Stimulated activated CD4-positive, alpha-beta T cell treated with anti-CD3 and anti-CD28 coated beads, Interleukin-15, amount 100 ng/mL, for 24 hours (primary cell): ENCODE data around the gene DCTN3.

Source experiments
- DNase-seq: peaks from one replicate; pipeline ENCODE4 v3.0.0-alpha.2; 2020

Gene DCTN3

DNA sequence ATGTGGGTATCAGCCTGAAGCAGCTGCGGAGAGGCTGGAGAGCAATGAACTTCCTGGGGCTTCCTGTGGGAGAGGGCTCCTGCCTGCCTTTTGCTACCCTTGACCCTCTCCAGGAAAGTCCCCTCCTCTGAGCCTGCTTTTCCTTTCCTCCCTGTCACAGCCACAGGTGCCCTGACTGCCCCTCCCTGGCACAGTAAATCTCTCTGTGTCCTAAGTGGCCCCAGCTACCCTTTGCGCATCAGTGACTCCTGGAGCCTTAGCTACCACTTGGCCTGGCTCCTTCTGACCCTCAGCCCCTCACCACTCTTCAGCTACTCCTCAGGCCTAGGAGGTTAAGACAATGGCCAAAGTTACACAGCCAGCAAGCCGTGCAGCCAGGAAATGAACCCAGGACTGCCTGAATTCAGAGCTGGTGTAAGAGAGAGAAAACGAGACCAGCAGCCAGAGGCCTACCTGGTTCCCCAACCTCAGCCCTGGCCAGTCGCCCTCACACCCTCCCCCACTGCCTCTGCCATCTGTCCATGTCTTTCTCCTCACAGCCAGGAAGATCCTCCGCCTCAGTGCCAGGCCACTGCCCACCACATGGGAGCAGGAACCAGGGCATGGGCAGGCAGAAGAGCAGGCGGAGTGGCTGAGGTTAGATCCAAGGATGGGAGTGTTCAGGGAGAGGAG lies 49.4 kb downstream of the DCTN3 start:
- DNase-seq: no peak

DNA sequence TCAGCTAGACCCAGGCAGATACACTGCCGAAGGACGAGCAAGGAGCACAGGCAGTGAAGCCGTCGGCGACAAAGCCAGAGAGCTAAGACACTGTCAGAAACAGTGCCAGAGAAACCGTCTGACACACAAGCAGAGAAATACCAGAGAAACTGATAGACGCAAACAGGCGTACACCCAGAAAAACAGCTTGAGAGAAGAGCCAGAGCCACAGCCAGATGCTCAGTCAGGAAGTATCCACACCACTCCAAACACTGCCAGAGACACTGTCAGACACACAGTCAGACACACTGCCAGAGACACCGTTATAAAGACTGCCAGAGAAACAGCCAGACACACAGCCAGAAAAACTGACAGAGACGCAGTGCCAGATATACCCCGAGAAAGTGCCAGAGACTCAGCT lies 49.9 kb downstream of the DCTN3 start:
- no peak for DNase-seq

DNA sequence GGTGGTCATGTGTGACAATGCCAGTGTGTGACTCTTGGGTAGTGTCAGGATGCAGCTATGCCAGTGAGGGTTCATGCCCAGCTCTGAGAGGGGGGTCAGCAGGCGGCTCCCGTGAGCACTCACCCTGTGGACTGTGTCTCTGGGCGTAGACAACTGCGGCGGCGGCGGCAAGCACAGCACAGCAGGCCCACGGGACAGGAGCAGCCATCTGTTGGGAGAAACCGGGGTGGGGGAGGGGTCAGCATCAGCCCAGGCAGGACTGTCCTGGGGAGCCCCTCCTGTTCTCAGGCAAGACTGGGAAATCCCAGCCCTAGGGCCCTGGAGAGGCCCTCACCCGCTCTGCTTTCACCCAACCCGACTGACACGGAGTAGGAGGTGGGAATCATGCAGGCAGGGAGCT lies 51.5 kb downstream of the DCTN3 start:
- no peak for DNase-seq

DNA sequence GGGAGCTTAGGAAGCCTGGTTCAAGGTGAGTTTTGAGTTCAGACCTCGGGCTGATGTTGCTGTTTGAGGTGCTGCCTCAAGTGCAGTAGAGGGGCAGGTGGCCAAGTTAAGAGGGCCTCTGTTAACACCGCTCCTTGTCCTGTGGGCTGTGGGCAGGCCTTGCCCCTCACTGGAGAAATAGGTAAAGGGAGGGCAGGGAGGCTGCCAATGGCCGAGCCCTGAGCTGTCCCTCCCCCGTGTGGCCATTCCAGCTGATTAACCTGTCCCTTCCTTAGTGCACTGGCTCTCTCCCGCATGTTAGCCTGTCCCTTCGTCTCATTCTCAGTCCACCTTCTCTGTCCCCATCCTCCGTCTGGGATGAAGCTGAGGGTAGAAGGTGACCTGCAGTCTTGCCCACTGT lies 52.2 kb downstream of the DCTN3 start:
- no peak for DNase-seq

DNA sequence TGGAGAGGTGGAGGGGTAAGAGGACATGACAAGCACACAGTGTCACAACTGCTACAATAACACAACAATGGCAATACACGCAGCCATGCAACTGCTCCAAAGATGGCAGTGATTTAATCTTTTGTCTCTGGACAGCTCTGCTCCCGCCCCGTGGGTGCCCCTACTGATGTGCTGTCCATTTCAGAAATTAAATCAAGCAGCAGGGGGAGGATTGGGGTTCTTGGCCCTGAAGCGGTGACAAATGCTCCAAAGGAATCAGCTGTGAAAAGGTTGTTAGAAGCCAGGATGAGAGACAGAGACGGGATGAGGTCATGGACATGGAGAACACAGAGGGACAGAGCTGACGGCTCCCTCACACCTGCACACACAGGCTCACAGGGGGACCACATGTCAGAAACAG lies 53.3 kb downstream of the DCTN3 start:
- no peak for DNase-seq

DNA sequence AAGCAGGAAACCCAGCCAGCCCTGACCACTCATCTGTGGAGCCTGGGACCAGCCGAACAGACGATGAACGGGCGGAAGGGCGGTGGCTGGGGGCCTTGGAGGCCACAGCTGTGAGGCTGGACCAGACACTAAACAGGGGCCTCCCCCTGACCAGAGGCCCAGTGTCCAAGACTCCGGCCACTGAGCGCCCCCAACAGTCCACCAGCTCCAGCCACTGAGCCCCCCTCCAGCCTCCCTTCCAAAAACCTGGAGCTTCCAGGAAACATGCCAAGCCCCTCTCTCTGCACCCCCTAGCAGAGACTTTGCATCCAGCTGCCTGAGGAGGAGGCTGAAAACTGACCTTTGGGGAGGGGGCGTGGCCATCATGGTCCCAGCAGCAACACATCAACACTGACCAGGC lies 54.0 kb downstream of the DCTN3 start:
- no peak for DNase-seq

DNA sequence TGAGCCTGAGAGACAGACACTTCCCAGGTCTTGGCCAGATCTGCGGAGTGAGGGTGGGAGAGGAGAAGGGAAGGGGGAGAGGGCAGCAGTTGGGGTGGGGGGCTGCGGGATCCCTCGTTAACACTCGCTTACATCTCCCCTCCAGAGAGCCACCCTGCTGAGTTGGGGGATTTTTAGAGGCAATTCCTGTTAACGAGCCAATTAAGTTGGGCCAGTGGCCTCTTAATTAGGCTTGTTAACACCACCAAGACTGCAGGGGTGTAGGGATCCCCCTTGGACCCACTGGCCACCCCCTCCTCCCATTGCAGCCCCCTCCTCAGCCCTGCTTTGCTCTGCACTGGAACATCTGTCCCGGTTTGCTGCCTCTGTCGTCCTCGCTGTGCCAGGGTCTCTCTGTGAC lies 54.4 kb downstream of the DCTN3 start:
- no peak for DNase-seq

DNA sequence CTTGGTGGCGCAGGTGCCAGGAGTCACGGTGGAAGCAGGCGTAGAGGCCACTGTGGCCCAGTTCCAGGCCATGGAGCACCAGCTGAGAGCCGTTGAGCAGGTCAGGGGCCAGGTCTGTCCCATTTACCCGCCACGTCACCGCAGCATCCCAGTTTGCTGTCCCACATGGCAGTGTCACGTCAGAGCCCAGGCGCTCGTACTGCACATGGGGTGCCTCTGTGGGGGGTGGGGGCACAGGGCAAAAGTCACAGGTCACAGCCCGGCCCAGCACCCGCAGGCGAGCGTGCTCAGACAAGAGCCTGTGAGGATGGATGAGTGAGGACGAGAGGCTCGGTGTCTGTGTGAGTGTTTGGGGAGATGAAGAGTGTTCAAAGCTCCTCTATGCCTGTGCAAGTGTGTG lies 55.7 kb downstream of the DCTN3 start:
- no peak for DNase-seq
